ENCODE data around the gene KLHDC7A. TPM values are rescaled to one million over a fixed set of nuclear protein-coding genes. Genes with fewer than 3 reads are reported as not detected.

The KLHDC7A gene
- total and polyA plus RNA-seq, 12 donors: 0.09 to 0.14 (median 0.13) TPM; not detected in 7

- Histone ChIP-seq H3K36me3 (no peaks in the 10 kb centered on the region), H3K4me3 (no peak overlapping the region), H3K9me3 (peaks cover 0 to 5% (median 0%) of the 10 kb centered on the region in 11 donors), H3K4me1 (no peaks in the 10 kb centered on the region), H3K27ac (no peak overlapping the region), H3K27me3 (peaks cover 0 to 62% (median 48%) of the 10 kb centered on the region in 7 donors)
- TF ChIP-seq CTCF (IDR thresholded peaks at IDR 0.05): no peak
- ATAC-seq: no peak
- no peak for DNase-seq
- intact Hi-C loops (cut with DNase I): no loop called here
- 41 to 50% methylated on average over 3 of the region's 3 CpGs for WGBS, 2 donors
Observed at GRCh38 chr1:18531503-18531845, 50.7 kb downstream of the KLHDC7A start.

GRCh38 chr1:18532390-18533170 is 51.9 kb downstream of the KLHDC7A start:
- no peaks in the 10 kb centered on the region for H3K4me1 ChIP-seq
- H3K4me3 ChIP-seq: no peak overlapping the region
- WGBS, 2 donors: 76 to 78% methylated on average over 8 of the region's 8 CpGs
- H3K36me3 ChIP-seq: no peaks in the 10 kb centered on the region
- no peak overlapping the region for H3K27ac ChIP-seq
- no peak for ATAC-seq
- no peak for DNase-seq
- TF ChIP-seq CTCF (IDR thresholded peaks at IDR 0.05): no peak
- intact Hi-C loops (cut with DNase I): no loop called here
- H3K27me3 ChIP-seq: peaks cover 0 to 69% (median 53%) of the 10 kb centered on the region in 7 donors
- H3K9me3 ChIP-seq: peaks cover 0 to 5% (median 0%) of the 10 kb centered on the region in 11 donors

- TF ChIP-seq CTCF (IDR thresholded peaks at IDR 0.05): no peak
- ATAC-seq (peak in 1 of 8 donors; percentile 18), DNase-seq (no peak)
- Histone ChIP-seq H3K36me3 (no peaks in the 10 kb centered on the region), H3K4me1 (no peaks in the 10 kb centered on the region), H3K27me3 (peaks cover 0 to 72% (median 57%) of the 10 kb centered on the region in 7 donors), H3K9me3 (peaks cover 0 to 5% (median 0%) of the 10 kb centered on the region in 11 donors), H3K27ac (no peak overlapping the region), H3K4me3 (no peak overlapping the region)
- 44 to 57% methylated on average over 3 of the region's 3 CpGs for WGBS, 2 donors
- intact Hi-C loops (cut with DNase I): no loop called here
Observed at GRCh38 chr1:18533259-18533658, 52.5 kb downstream of the KLHDC7A start.

GRCh38 chr1:18534810-18535205 is 54.1 kb downstream of the KLHDC7A start:
- no peak overlapping the region for H3K27ac ChIP-seq
- H3K4me1 ChIP-seq: no peaks in the 10 kb centered on the region
- TF ChIP-seq CTCF (IDR thresholded peaks at IDR 0.05): no peak
- peaks cover 0 to 76% (median 65%) of the 10 kb centered on the region in 7 donors for H3K27me3 ChIP-seq
- no peak overlapping the region for H3K4me3 ChIP-seq
- 63 to 68% methylated on average over 6 of the region's 6 CpGs for WGBS, 2 donors
- DNase-seq: no peak
- intact Hi-C loops (cut with DNase I): no loop called here
- ATAC-seq: no peak
- peaks cover 0 to 5% (median 0%) of the 10 kb centered on the region in 11 donors for H3K9me3 ChIP-seq
- H3K36me3 ChIP-seq: no peaks in the 10 kb centered on the region

Other genes with a start within 250 kb of the KLHDC7A start
- gene PAX7, start 149.9 kb downstream of the KLHDC7A start, total RNA-seq: not detected
- not detected for gene PAX7, start 149.9 kb downstream of the KLHDC7A start, polyA plus RNA-seq